Breast epithelium (tissue), 3 donors: Measurements from ENCODE around the gene CDC20.

ENCODE experiments used
- CTCF ChIP-seq, 3 donors: fragments of 450-650 bp; IDR thresholded peaks; one replicate each; pipeline ENCODE4 v1.5.1; 2016 to 2017; ENCODE audit warnings: antibody characterized with exemption in 3 of 3, mild to moderate bottlenecking in 3 of 3, moderate library complexity in 3 of 3
- POLR2A ChIP-seq: fragments of 450-650 bp; IDR thresholded peaks from one replicate; pipeline ENCODE4 v1.6.1; 2016; ENCODE audit warnings: antibody characterized with exemption, mild to moderate bottlenecking, moderate library complexity

DNA sequence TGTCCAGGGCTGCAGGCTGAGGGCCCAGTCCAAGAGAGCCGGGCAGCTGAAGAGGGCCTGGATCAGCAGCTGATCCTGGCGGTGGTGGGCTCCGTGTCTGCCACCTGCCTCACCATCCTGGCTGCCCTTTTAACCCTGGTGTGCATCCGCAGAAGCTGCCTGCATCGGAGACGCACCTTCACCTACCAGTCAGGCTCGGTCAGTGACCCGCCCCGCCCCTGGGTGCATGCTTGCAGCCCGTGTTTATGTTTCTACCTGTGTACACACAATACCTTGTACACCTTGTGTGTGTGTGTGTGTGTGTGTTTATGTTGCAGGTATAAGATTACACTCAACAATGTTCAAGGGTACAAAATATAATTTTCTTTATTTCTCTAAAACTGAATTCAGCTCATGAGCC, 45.0 kb upstream of the CDC20 start:
- TF ChIP-seq POLR2A: no peak
- no peak for TF ChIP-seq CTCF (IDR thresholded peaks at IDR 0.05)
